GM12891 (cell line): ENCODE data around the gene CXCL3.
"Not testable (repeated sequence)": the region's sequence is repeated elsewhere in the genome, so short reads cannot be mapped to it uniquely, and the experiment has no call there.

Source experiments
- POLR2A ChIP-seq: IDR thresholded peaks from 2 replicates; pipeline ENCODE4 v1.6.1; 2011; ENCODE audit warnings: low read depth, low read length, control low read depth
- POLR2AphosphoS5 ChIP-seq: IDR thresholded peaks from 2 replicates; pipeline ENCODE4 v1.6.1; 2011; ENCODE audit warnings: low read depth, low read length, control low read depth

GRCh38 chr4:74079024-74079423, 40.5 kb upstream of the CXCL3 start:
- TF ChIP-seq POLR2A, POLR2AphosphoS5: not testable (repeated sequence)
